Astrocyte (in vitro differentiated cells and primary cell): ENCODE results near the gene KLF7. TPM values are rescaled to one million over a fixed set of nuclear protein-coding genes. Genes with fewer than 3 reads are reported as not detected.
A peak's percentile ranks its signal among the peaks of the same experiment; 100 is the strongest.

Experiments used
- DNase-seq: peaks from one replicate; pipeline ENCODE4 v3.0.0-alpha.2; 2010; ENCODE audit warnings: low read depth
- FAIRE-seq: peaks from 2 replicates; lab custom pipeline; 2011; peaks lifted over from hg19 to GRCh38; lab: Jason Lieb, UNC
- H2AFZ ChIP-seq: 2 replicates; pipeline ENCODE4 v1.6.0; 2012; ENCODE audit warnings: low read depth, low read length, inconsistent platforms
- H3K27ac ChIP-seq: 2 replicates; pipeline ENCODE4 v1.5.1; 2011; ENCODE audit warnings: low read depth, low read length, inconsistent platforms
- H3K27me3 ChIP-seq: 2 replicates; pipeline ENCODE4 v1.6.0; 2011; ENCODE audit warnings: low read length, inconsistent platforms; ENCODE audit not compliant: insufficient read depth
- H3K36me3 ChIP-seq: 2 replicates; pipeline ENCODE4 v1.5.1; 2011; ENCODE audit warnings: low read length, inconsistent platforms; ENCODE audit not compliant: insufficient read depth
- H3K4me1 ChIP-seq: 2 replicates; pipeline ENCODE4 v1.5.1; 2011; ENCODE audit warnings: low read length, inconsistent platforms; ENCODE audit not compliant: insufficient read depth
- H3K4me2 ChIP-seq: 2 replicates; pipeline ENCODE4 v1.6.0; 2012; ENCODE audit warnings: low read length, inconsistent platforms
- H3K4me3 ChIP-seq: 2 replicates; pipeline ENCODE4 v1.5.1; 2011; ENCODE audit warnings: low read depth, mild to moderate bottlenecking, low read length, inconsistent platforms; ENCODE audit not compliant: insufficient read depth
- H3K79me2 ChIP-seq: 2 replicates; pipeline ENCODE4 v1.6.0; 2012; ENCODE audit warnings: mild to moderate bottlenecking, low read length, inconsistent platforms; ENCODE audit not compliant: insufficient read depth
- H3K9ac ChIP-seq: 2 replicates; pipeline ENCODE4 v1.6.0; 2012; ENCODE audit warnings: mild to moderate bottlenecking, low read length, inconsistent platforms
- H3K9me3 ChIP-seq: 2 replicates; pipeline ENCODE4 v1.5.1; 2012; ENCODE audit warnings: low read depth, mild to moderate bottlenecking, low read length, inconsistent platforms; ENCODE audit not compliant: insufficient read depth
- H4K20me1 ChIP-seq: 2 replicates; pipeline ENCODE4 v1.6.0; 2012; ENCODE audit warnings: low read length, inconsistent platforms; ENCODE audit not compliant: insufficient read depth
- H3K27ac Mint-ChIP-seq: one replicate; pipeline ENCODE4 v1.8.0; 2021; ENCODE audit warnings: mild to moderate bottlenecking, mixed read lengths; ENCODE audit not compliant: unreplicated experiment
- H3K27me3 Mint-ChIP-seq: one replicate; pipeline ENCODE4 v1.8.0; 2021; ENCODE audit warnings: low read depth, mixed read lengths; ENCODE audit not compliant: unreplicated experiment
- H3K36me3 Mint-ChIP-seq: one replicate; pipeline ENCODE4 v1.8.0; 2021; ENCODE audit warnings: low read depth, mixed read lengths; ENCODE audit not compliant: unreplicated experiment
- H3K4me1 Mint-ChIP-seq: one replicate; pipeline ENCODE4 v1.8.0; 2021; ENCODE audit warnings: low read depth, mixed read lengths; ENCODE audit not compliant: unreplicated experiment
- H3K4me3 Mint-ChIP-seq: one replicate; pipeline ENCODE4 v1.8.0; 2021; ENCODE audit warnings: mild to moderate bottlenecking, moderate library complexity, mixed read lengths; ENCODE audit not compliant: unreplicated experiment
- H3K9me3 Mint-ChIP-seq: one replicate; pipeline ENCODE4 v1.8.0; 2021; ENCODE audit warnings: mild to moderate bottlenecking, mixed read lengths; ENCODE audit not compliant: unreplicated experiment
- EZH2 ChIP-seq: IDR thresholded peaks from 2 replicates; pipeline ENCODE4 v1.6.1; 2012; ENCODE audit warnings: mild to moderate bottlenecking, low read length, inconsistent platforms; ENCODE audit not compliant: insufficient read depth
- total RNA-seq: library from RNA; stranded (reverse); gene quantifications from 2 replicates; pipeline ENCODE4 v1.2.1, GENCODE V29; 2021
- TF ChIP-seq, protein P1 (sequence below): IDR thresholded peaks from 2 replicates; pipeline ENCODE4 v1.5.1; 2011; ENCODE audit warnings: low read depth, mild to moderate bottlenecking, inconsistent platforms, low read length, moderate library complexity; ENCODE audit not compliant: insufficient read depth

KLF7 gene
- total RNA-seq, 1 donor from 2014 or later = 81.2 TPM

DNA sequence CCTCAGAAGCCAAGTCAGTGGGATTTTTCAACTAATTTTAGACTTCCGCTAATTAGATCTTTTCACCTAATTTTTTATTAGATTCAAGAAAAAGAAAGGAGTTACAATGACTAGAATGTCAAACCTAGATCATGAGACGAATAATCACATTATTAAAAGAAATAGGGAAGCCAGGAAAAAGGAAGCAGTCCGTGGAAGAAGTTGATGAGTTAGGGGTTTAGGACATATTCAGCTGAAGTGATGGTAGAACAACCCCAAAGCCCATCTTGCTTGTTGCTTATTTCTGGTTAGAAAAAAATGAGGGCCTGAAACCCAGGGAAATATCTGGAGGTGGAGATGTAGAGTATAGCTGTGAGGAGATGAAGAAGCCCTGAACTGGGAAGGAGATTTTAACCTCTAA, 8.0 kb downstream of the KLF7 start:
- Mint-ChIP-seq H3K4me1 (peaks cover 83% of the 10 kb centered on the region), H3K4me3 (no peak overlapping the region), H3K36me3 (peaks cover 5% of the 10 kb centered on the region), H3K27me3 (no peaks in the 10 kb centered on the region), H3K27ac (no peak overlapping the region), H3K9me3 (no peaks in the 10 kb centered on the region)
- DNase-seq (no peak), FAIRE-seq (no peak)
- Histone ChIP-seq H3K9me3 (no peaks in the 10 kb centered on the region), H3K27ac (no peak overlapping the region), H3K9ac (no peak overlapping the region), H3K79me2 (peaks cover 100% of the 10 kb centered on the region), H4K20me1 (peaks cover 100% of the 10 kb centered on the region), H3K27me3 (no peaks in the 10 kb centered on the region), H3K36me3 (peaks cover 4% of the 10 kb centered on the region), H3K4me3 (no peak overlapping the region), H2AFZ (no peak overlapping the region), H3K4me1 (peaks cover 60% of the 10 kb centered on the region), H3K4me2 (peak overlapping the region; percentile 7)
- TF ChIP-seq EZH2 = no peak
- TF ChIP-seq, protein P1, sequence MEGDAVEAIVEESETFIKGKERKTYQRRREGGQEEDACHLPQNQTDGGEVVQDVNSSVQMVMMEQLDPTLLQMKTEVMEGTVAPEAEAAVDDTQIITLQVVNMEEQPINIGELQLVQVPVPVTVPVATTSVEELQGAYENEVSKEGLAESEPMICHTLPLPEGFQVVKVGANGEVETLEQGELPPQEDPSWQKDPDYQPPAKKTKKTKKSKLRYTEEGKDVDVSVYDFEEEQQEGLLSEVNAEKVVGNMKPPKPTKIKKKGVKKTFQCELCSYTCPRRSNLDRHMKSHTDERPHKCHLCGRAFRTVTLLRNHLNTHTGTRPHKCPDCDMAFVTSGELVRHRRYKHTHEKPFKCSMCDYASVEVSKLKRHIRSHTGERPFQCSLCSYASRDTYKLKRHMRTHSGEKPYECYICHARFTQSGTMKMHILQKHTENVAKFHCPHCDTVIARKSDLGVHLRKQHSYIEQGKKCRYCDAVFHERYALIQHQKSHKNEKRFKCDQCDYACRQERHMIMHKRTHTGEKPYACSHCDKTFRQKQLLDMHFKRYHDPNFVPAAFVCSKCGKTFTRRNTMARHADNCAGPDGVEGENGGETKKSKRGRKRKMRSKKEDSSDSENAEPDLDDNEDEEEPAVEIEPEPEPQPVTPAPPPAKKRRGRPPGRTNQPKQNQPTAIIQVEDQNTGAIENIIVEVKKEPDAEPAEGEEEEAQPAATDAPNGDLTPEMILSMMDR = no peak

DNA sequence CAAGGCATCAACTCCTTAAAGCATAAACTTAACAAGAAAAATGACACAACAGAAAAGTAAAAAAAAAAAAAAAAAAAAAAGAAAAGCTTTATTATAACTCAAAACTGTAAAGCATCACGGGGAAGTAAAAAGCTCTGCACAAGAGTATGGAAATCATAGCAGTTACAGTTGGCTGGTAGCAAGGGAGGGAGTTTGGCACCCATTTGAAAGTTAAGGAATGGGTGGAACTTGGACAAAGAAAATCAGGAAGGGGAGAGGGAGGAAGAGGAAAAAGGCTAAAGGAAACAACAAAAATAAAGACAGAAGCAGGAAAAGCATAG, 8.6 kb downstream of the KLF7 start:
- Histone ChIP-seq H3K9ac (no peak overlapping the region), H3K36me3 (peaks cover 4% of the 10 kb centered on the region), H2AFZ (no peak overlapping the region), H3K27ac (no peak overlapping the region), H3K4me3 (no peak overlapping the region), H3K79me2 (peaks cover 100% of the 10 kb centered on the region), H3K4me2 (peak overlapping the region; percentile 7), H3K27me3 (no peaks in the 10 kb centered on the region), H3K9me3 (no peaks in the 10 kb centered on the region), H4K20me1 (peaks cover 100% of the 10 kb centered on the region), H3K4me1 (peaks cover 60% of the 10 kb centered on the region)
- DNase-seq (no peak), FAIRE-seq (no peak)
- Mint-ChIP-seq H3K4me1 (peaks cover 88% of the 10 kb centered on the region), H3K27ac (no peak overlapping the region), H3K27me3 (no peaks in the 10 kb centered on the region), H3K36me3 (peaks cover 5% of the 10 kb centered on the region), H3K9me3 (no peaks in the 10 kb centered on the region), H3K4me3 (no peak overlapping the region)
- TF ChIP-seq, protein P1 = no peak
- TF ChIP-seq EZH2 = no peak

DNA sequence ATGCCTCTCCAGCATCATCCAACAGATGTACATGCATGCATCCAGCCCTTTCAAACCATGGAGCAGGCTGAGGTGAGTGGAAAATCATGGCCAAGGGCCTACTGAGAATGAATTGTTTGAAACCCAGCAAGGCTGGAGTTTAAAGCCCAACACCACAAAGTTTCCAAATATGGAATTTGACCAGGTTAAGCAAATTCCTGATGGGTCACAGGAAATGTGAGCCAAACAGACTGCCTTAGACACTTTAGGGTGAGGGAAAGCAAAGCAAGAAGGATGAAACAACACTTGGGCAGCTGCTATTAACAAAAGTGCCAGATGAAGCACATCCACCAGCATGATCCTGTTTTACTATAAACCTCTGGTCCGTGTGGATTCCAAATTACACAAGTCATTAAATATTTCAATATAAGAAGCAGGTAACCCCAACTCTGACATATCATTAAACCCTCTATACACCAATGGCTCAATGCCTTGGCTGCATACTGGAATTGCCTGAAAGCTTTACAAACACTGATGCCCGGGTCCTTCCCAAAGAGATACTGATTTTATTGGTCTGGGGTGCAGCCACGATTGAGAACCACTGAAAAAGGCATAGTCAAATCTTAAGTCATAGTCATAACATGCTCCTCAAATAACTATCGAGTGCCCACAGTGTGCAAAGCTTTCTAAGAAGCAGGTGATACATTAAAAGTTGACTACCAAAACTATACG, 9.1 kb downstream of the KLF7 start:
- H3K4me2 ChIP-seq = peak overlapping the region; percentile 45
- H3K4me3 ChIP-seq = no peak overlapping the region
- peaks cover 100% of the 10 kb centered on the region for H4K20me1 ChIP-seq
- H3K4me1 ChIP-seq = peaks cover 59% of the 10 kb centered on the region
- no peaks in the 10 kb centered on the region for H3K27me3 ChIP-seq
- peaks cover 4% of the 10 kb centered on the region for H3K36me3 ChIP-seq
- H3K4me3 Mint-ChIP-seq = peak overlapping the region; percentile 17
- DNase-seq (peak; percentile 37), FAIRE-seq (no peak)
- TF ChIP-seq, protein P1 = no peak
- TF ChIP-seq EZH2 = no peak
- no peak overlapping the region for H3K9ac ChIP-seq
- no peak overlapping the region for H2AFZ ChIP-seq
- no peaks in the 10 kb centered on the region for H3K9me3 Mint-ChIP-seq
- H3K27ac Mint-ChIP-seq = peak overlapping the region; percentile 35
- no peaks in the 10 kb centered on the region for H3K9me3 ChIP-seq
- H3K79me2 ChIP-seq = peaks cover 100% of the 10 kb centered on the region
- H3K36me3 Mint-ChIP-seq = peaks cover 5% of the 10 kb centered on the region
- peaks cover 89% of the 10 kb centered on the region for H3K4me1 Mint-ChIP-seq
- no peaks in the 10 kb centered on the region for H3K27me3 Mint-ChIP-seq
- no peak overlapping the region for H3K27ac ChIP-seq
